Effector memory CD4-positive, alpha-beta T cell (primary cell): ENCODE data around the gene PTPA.
A peak's percentile ranks its signal among the peaks of the same experiment; 100 is the strongest.

Experiments
- DNase-seq, 3 donors: peaks; one replicate each; pipeline ENCODE4 v3.0.0-alpha.2; 2020
- H3K27ac ChIP-seq: 2 replicates; pipeline ENCODE4 v1.7.0; 2013; ENCODE audit warnings: mild to moderate bottlenecking, low read length, moderate library complexity; ENCODE audit not compliant: insufficient read depth, poor library complexity, severe bottlenecking
- H3K27me3 ChIP-seq: replicated peaks from 2 replicates; pipeline ENCODE4 v1.7.0; 2013; ENCODE audit warnings: mild to moderate bottlenecking, low read length; ENCODE audit not compliant: insufficient read depth, control insufficient read depth, poor library complexity, severe bottlenecking
- H3K36me3 ChIP-seq: 2 replicates; pipeline ENCODE4 v1.7.0; 2013; ENCODE audit warnings: mild to moderate bottlenecking, low read length, moderate library complexity; ENCODE audit not compliant: control insufficient read depth, insufficient read depth
- H3K4me1 ChIP-seq: 2 replicates; pipeline ENCODE4 v1.7.0; 2013; ENCODE audit warnings: low read length, mild to moderate bottlenecking; ENCODE audit not compliant: control insufficient read depth, insufficient read depth, poor library complexity, severe bottlenecking
- H3K4me3 ChIP-seq: 2 replicates; pipeline ENCODE4 v1.7.0; 2013; ENCODE audit warnings: low read length, low read depth, mild to moderate bottlenecking; ENCODE audit not compliant: insufficient read depth, poor library complexity, severe bottlenecking
- H3K9me3 ChIP-seq: 2 replicates; pipeline ENCODE4 v1.7.0; 2013; ENCODE audit warnings: mild to moderate bottlenecking, low read length, moderate library complexity; ENCODE audit not compliant: control insufficient read depth

Gene PTPA

DNA sequence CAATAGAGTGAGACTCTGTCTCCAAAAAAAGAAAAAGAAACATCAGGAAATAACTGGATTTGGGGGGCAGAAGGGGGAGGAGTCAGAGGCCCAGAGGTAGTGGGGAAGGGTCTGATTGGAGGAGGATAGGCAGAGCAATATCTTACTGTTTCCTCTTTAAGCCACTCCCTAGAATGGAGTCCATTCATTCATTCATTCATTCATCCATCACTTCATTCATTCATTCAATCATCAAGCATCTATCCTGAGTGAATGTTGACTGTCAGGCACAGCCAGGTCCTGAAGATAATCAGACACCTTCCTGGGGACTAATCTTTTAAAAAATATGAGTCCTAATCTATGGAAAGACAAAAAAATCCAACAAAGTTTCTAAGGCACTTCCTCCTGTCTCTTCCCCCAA is 54.0 kb downstream of the PTPA start:
- Histone ChIP-seq H3K27ac (no peak overlapping the region), H3K36me3 (no peaks in the 10 kb centered on the region), H3K27me3 (no peaks in the 10 kb centered on the region), H3K4me1 (peaks cover 9% of the 10 kb centered on the region), H3K9me3 (no peaks in the 10 kb centered on the region), H3K4me3 (no peak overlapping the region)
- no peak for DNase-seq

DNA sequence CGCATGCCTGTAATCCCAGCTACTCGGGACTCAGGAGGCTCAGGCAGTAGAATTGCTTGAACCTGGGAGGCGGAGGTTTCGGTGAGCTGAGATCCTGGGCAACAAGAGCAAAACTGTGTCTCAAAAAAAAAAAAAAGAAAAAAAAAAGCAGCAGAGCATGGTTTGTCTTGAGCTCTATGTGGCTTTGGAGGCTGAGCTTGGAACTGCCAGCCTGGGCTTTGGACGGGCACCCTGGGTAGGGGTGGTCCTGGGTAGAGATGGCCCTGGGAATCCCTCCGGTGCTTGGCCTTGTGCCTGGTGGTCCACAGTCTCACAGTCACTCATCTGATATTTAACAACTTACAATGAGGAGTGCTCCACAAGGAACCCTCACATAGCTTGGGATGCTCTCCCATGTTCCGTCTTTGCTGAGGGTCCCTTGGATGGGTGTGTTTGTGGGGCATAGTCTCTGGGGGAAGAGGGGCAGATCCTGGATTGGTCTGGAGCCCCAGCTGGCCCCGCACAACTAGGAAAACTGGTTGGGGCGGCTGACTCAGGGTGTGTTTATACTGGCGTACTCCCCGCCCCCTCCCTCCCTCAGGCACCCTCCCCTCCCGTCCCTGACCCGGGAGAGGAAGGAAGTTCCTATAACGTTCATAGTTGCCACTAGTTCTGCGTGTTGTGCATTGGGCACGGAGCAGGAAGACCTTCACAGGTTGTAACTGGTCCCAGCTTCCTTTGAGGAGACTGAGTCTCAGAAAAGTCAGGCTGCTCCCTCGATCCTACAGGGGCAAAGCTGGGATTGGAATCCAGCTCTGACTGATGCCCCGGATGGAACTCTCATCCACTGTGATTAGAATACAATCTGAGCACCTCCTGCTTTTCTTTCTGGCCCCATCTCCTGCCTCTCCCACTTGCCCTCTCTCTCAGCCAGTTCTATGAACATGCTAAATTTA is 55.7 kb downstream of the PTPA start:
- no peaks in the 10 kb centered on the region for H3K36me3 ChIP-seq
- H3K4me1 ChIP-seq = peaks cover 9% of the 10 kb centered on the region
- H3K9me3 ChIP-seq = no peaks in the 10 kb centered on the region
- no peaks in the 10 kb centered on the region for H3K27me3 ChIP-seq
- H3K27ac ChIP-seq = no peak overlapping the region
- DNase-seq = no peak
- H3K4me3 ChIP-seq = peak overlapping the region; percentile 29

DNA sequence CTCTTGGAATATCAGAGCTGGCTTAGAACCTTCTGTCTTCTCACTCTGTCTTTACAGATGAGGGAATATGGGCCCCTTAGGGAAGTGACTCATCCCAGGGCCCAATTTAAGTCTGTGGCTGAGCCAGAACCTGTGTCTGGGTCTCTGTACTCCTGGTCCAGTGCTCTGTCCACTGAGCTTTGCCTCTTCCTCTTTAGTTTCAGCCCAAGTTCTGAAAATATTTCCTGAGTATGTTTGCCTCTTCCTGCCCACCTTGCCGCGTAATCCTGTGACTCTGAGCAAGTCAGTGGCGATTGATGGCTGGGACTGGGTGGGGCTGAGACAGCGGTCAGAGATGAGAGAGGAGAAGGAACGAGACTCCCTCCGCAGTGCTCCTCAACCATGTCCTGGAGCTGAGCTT is 59.0 kb downstream of the PTPA start:
- no peaks in the 10 kb centered on the region for H3K9me3 ChIP-seq
- no peak overlapping the region for H3K4me3 ChIP-seq
- no peak overlapping the region for H3K27ac ChIP-seq

DNA sequence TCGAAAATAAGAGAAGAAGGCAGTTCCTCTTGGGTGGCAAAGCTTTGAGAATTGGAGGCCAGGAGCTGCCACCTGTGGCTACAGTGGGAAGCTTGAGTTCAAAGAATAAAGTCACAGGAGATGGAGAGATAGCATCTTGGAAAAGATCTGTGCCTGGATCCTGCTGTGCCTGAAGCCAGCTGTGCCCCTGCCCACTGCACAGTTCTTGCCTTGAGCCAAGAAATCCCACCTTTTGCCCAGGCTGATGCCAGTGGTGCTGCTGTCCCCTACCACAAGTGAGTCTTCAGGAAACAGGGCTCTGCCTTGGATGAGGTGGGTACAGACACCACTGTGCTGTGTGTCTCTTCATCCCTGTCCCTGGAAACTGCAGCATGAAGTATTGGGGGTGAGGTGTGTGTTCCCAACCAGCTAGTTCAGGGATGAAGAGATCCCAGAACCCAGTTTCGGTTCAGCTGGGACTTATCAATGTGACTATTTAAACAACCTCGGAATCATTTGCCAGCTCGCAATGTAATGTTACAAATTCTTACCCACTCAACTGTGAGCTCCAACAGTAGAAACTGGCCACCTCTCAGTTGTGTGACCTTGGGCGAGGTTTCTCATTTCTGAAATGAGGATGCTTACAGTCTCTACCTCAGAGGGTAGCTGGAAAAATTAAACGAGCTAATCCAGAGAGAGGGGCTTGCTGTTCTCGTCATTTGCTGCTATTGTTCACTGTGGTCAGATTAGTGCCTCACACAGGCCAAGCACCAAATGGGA is 61.0 kb downstream of the PTPA start:
- H3K27ac ChIP-seq = no peak overlapping the region
- no peaks in the 10 kb centered on the region for H3K9me3 ChIP-seq
- no peaks in the 10 kb centered on the region for H3K27me3 ChIP-seq
- peaks cover 32% of the 10 kb centered on the region for H3K4me1 ChIP-seq
- no peak overlapping the region for H3K4me3 ChIP-seq
- no peak for DNase-seq
- no peaks in the 10 kb centered on the region for H3K36me3 ChIP-seq

More for the DNA sequence above, 59.0 kb downstream of the PTPA start:
- no peaks in the 10 kb centered on the region for H3K36me3 ChIP-seq
- peaks cover 26% of the 10 kb centered on the region for H3K4me1 ChIP-seq
- no peaks in the 10 kb centered on the region for H3K27me3 ChIP-seq
- no peak for DNase-seq

DNA sequence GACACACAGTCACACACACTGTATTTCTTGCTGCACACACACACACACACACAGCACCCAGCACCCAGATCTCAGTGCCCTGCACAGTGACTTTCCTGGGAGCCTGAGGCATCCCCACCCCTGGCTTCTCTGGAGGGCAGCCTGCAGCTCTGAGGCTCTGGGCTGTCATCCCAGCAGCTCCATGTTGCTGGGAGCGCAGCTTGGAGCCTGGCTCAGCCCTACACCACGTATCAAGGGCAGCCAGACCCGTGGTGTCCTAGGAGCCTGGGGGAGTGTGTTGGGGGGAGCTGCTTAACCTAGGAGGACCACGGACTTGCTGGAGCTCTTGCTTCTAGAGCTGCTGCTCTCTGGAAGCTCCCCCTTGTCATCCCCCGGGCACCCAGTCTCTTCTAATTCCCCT is 61.6 kb downstream of the PTPA start:
- Histone ChIP-seq H3K4me1 (peaks cover 29% of the 10 kb centered on the region), H3K27ac (no peak overlapping the region), H3K27me3 (no peaks in the 10 kb centered on the region), H3K4me3 (no peak overlapping the region), H3K36me3 (no peaks in the 10 kb centered on the region), H3K9me3 (no peaks in the 10 kb centered on the region)
- no peak for DNase-seq

DNA sequence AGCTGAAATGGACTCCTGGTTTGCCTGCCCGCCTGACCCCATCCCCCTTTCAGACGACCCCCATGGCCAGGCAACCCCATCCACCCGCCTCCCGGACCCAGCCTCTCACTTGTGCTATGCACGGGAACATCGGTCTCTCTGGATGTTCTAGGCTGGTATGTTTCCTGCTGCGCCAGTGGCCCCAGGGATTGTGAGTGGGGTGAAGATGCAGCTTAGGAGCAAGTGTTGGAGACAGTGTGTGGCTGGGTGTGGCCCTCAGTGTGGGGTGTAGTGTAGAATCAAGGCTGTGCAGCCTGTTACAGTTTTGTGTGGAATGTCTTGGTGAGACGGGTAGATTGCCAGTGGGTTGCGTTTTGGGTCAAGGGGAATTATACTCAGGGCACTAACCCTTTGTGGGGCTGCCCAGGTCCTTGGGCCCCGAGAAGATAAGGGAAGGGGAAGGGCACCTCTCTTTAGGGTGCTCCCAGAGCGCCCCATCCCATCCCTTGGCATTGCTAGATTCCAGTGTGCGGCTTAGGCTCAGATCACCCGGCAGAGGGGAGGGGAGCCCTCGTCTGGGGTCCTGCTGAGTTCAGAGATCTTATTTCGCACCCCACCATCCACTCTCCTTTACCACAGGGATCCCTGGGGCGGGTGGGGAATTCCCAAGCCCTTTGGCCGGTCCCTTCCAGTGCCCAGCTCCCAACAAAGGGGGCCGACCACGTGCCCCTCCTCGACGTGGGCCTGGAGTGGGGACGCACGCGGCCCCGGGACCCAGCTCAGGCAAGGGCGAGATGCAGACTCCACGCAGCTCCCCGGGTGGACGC is 62.3 kb downstream of the PTPA start:
- Histone ChIP-seq H3K27ac (no peak overlapping the region), H3K4me3 (peak overlapping the region; percentile 69)

DNA sequence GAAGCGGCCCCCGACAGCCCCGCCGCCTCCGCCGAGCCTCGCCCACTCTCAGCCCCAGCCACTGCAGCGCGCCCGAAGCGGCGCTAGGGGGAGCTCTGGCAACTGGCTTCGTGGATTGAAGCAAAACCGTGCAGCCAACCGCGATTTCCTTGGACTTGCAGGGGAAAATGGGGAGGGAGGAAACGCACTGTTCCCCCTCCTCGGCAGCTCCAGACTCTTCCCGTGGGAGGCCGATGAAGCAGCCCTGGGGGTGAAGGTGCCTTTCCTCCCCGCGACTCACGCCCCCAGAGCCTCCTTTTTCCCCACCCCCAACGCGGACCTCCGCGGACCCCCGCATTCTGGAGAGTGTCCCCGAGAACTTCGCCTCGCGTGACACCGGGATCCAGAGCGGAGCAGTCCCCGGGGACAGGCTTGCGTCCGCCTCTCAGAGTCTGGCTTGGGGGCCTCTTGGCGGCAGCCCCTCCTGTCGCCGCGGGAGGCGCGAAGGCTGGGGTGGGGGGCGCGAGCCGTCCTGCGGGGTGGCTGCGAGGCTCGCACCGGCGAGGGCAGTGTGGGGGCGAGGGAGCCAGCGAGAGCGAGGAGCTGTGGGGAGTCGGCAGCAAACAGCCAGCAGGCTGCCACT is 63.0 kb downstream of the PTPA start:
- peak overlapping the region; percentile 69 for H3K4me3 ChIP-seq

More for the DNA sequence above, 62.3 kb downstream of the PTPA start:
- Histone ChIP-seq H3K9me3 (no peaks in the 10 kb centered on the region), H3K4me1 (peaks cover 32% of the 10 kb centered on the region), H3K27me3 (no peaks in the 10 kb centered on the region), H3K36me3 (no peaks in the 10 kb centered on the region)
- no peak for DNase-seq

DNA sequence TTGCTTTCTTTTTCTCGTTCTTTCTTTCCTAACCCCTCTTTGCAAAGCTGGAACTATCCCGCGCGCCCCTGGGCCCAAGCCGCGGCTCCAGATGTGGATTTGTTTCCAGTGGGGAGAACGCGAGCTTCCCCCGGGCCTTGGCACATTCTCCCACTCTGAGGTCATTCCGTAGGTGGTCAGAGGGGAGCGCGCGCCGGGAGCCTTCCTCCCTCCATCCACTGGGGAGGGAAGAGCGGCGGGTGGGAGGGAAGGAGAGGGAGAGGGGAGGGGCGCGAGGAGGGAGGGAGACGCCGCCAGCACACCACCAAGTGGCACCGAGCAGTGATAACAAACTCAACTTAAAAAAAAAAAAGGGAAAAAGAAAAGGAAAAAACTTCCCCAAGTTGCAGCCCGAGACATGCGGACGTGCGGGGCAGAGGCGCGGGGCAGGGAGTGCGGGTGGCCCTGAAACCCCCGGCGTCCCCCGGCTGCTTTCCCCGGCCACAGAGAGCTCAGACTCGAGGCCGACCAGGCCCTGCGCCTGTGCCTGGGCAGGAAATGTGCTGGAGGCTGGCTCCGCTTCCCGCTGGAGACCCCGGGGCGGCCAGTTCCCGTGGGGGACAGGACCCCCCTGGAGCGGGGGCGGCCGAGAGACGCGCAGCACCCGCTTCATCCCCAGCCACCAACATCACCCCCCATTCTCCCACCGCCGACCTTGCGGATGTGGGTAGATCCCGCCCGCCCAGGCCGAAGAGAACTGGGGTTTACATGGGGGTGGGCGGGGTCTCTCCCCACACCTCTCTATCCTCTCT is 63.7 kb downstream of the PTPA start:
- H3K4me3 ChIP-seq = peak overlapping the region; percentile 69
- H3K27ac ChIP-seq = peak overlapping the region; percentile 50
- no peaks in the 10 kb centered on the region for H3K27me3 ChIP-seq
- peak in 1 of 3 donors; percentile 13 for DNase-seq
- no peaks in the 10 kb centered on the region for H3K36me3 ChIP-seq
- peaks cover 34% of the 10 kb centered on the region for H3K4me1 ChIP-seq
- H3K9me3 ChIP-seq = no peaks in the 10 kb centered on the region

More for the DNA sequence above, 63.0 kb downstream of the PTPA start:
- Histone ChIP-seq H3K36me3 (no peaks in the 10 kb centered on the region), H3K9me3 (no peaks in the 10 kb centered on the region), H3K27ac (no peak overlapping the region), H3K27me3 (no peaks in the 10 kb centered on the region), H3K4me1 (peaks cover 34% of the 10 kb centered on the region)
- DNase-seq = peak; percentile 55 to 70 (median 60)

DNA sequence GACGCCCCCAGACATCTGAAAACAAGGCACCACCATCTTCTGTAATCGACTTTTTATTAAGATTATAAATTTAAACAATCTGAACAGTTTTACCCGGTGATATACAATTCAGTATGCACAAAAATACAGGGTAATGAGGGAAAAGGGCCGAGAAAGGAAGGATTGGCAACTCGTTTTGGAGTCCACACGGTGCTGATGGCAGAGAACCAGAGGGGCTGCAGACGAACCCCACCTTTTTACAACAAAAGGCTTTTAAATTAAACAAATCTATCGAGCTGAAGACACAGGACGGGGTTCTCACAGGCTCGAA is 64.3 kb downstream of the PTPA start:
- Histone ChIP-seq H3K4me3 (peak overlapping the region; percentile 69), H3K27me3 (no peaks in the 10 kb centered on the region), H3K4me1 (peaks cover 34% of the 10 kb centered on the region), H3K27ac (peak overlapping the region; percentile 50), H3K36me3 (no peaks in the 10 kb centered on the region), H3K9me3 (no peaks in the 10 kb centered on the region)
- no peak for DNase-seq
